H1 (cell line): ENCODE results near the gene DTNB. TPM values are rescaled to one million over a fixed set of nuclear protein-coding genes. Genes with fewer than 3 reads are reported as not detected.

Experiments
- CTCF ChIA-PET: fragments of 300-600 bp; sonication (Branson Sonifier 250); formaldehyde crosslinking; loops from one replicate; lab custom pipeline; 2021; ENCODE audit not compliant: partially characterized antibody; lab: Charles Lee
- POLR2A ChIA-PET: fragments of 300-600 bp; sonication (Branson Sonifier 250); formaldehyde crosslinking; loops from one replicate; lab custom pipeline; 2021; ENCODE audit warnings: inconsistent platforms; ENCODE audit not compliant: partially characterized antibody; lab: Charles Lee
- DNase-seq, 2 experiments: peaks; one replicate each; pipeline versions ENCODE4 v3.0.0 to v3.0.0-alpha.2; 2010 to 2022; ENCODE audit warnings: low spot score in 2 of 2, low read depth in 1 of 2, mixed read lengths in 1 of 2
- FAIRE-seq: peaks from 2 replicates; lab custom pipeline; 2011; peaks lifted over from hg19 to GRCh38; lab: Jason Lieb, UNC
- H2AFZ ChIP-seq: 2 replicates; pipeline ENCODE4 v1.8.1; 2012; ENCODE audit warnings: low read length, inconsistent platforms
- H2AK5ac ChIP-seq: 2 replicates; pipeline ENCODE4 v1.6.1; 2013; ENCODE audit warnings: low read depth, low read length
- H2BK120ac ChIP-seq: replicated peaks from 2 replicates; pipeline ENCODE3; 2013; ENCODE audit warnings: low read depth, low read length, inconsistent platforms
- H2BK12ac ChIP-seq: 2 replicates; pipeline ENCODE4 v1.6.1; 2013; ENCODE audit warnings: low read depth, low read length
- H2BK15ac ChIP-seq: 2 replicates; pipeline ENCODE4 v1.6.1; 2013; ENCODE audit warnings: low read length
- H2BK20ac ChIP-seq: 2 replicates; pipeline ENCODE4 v1.6.1; 2013; ENCODE audit warnings: low read length
- H2BK5ac ChIP-seq: 2 replicates; pipeline ENCODE4 v1.6.1; 2013; ENCODE audit warnings: low read depth, low read length
- H3K14ac ChIP-seq: 2 replicates; pipeline ENCODE4 v1.6.1; 2013; ENCODE audit warnings: inconsistent platforms; ENCODE audit not compliant: insufficient read length
- H3K18ac ChIP-seq: 2 replicates; pipeline ENCODE4 v1.6.1; 2013; ENCODE audit warnings: low read length; ENCODE audit errors: extremely low read depth
- H3K23ac ChIP-seq: 2 replicates; pipeline ENCODE4 v1.6.1; 2013; ENCODE audit warnings: inconsistent platforms; ENCODE audit not compliant: insufficient read length
- H3K23me2 ChIP-seq: 2 replicates; pipeline ENCODE4 v1.6.1; 2013; ENCODE audit warnings: low read depth, low read length
- H3K27ac ChIP-seq: 2 replicates; pipeline ENCODE4 v1.6.1; 2011; ENCODE audit warnings: low read depth, low read length, inconsistent platforms
- H3K27me3 ChIP-seq, 4 experiments: replicated peaks in 1 of 4; 1 replicate in 1 of 4; 2 replicates in 3 of 4; pipeline versions ENCODE4 v1.6.1 to v1.8.1; 2011 to 2013; ENCODE audit warnings: low read length in 3 of 4, mild to moderate bottlenecking in 3 of 4, inconsistent platforms in 2 of 4, mixed read lengths in 2 of 4, moderate library complexity in 1 of 4; ENCODE audit not compliant: control insufficient read depth in 3 of 4, insufficient read depth in 3 of 4; ENCODE audit errors: extremely low read depth in 1 of 4
- H3K36me3 ChIP-seq, 4 experiments: 2 replicates each; pipeline versions ENCODE4 v1.6.1 to v1.8.1; 2011 to 2013; ENCODE audit warnings: mild to moderate bottlenecking in 4 of 4, low read length in 3 of 4, moderate library complexity in 2 of 4, control low read depth in 1 of 4, inconsistent platforms in 1 of 4; ENCODE audit not compliant: insufficient read depth in 4 of 4, control insufficient read depth in 2 of 4
- H3K4ac ChIP-seq: replicated peaks from 2 replicates; pipeline ENCODE3; 2013; ENCODE audit warnings: low read length, low read depth, mixed read lengths, inconsistent platforms; ENCODE audit not compliant: insufficient read length
- H3K4me1 ChIP-seq, 4 experiments: replicated peaks in 1 of 4; 1 replicate in 1 of 4; 2 replicates in 3 of 4; pipeline versions ENCODE4 v1.6.1 to v1.8.1; 2011 to 2013; ENCODE audit warnings: low read length in 3 of 4, inconsistent platforms in 2 of 4, mixed read lengths in 1 of 4; ENCODE audit not compliant: insufficient read depth in 4 of 4, control insufficient read depth in 3 of 4
- H3K4me2 ChIP-seq, 2 experiments: 2 replicates each; pipeline versions ENCODE4 v1.6.1 to v1.8.1; 2011 to 2013; ENCODE audit warnings: low read depth in 2 of 2, low read length in 2 of 2, control low read depth in 1 of 2, inconsistent platforms in 1 of 2, mild to moderate bottlenecking in 1 of 2; ENCODE audit not compliant: insufficient read depth in 1 of 2
- H3K4me3 ChIP-seq, 4 experiments: fragments of 200-600, 300-600 bp in 1 of 4; sonication (generic), shearing (Covaris generic), sonication (Bioruptor Twin) in 1 of 4; 2 replicates each; pipeline versions ENCODE4 v1.5.1 to v1.8.1; 2011 to 2016; ENCODE audit warnings: low read length in 4 of 4, low read depth in 3 of 4, control low read depth in 2 of 4, inconsistent platforms in 2 of 4, mild to moderate bottlenecking in 2 of 4, mixed read lengths in 1 of 4, moderate library complexity in 1 of 4; ENCODE audit not compliant: insufficient read depth in 2 of 4; ENCODE audit errors: extremely low read depth in 1 of 4
- H3K56ac ChIP-seq: replicated peaks from 2 replicates; pipeline ENCODE3; 2013; ENCODE audit warnings: low read depth, mild to moderate bottlenecking, mixed read lengths, low read length, inconsistent platforms; ENCODE audit not compliant: insufficient read length
- H3K79me1 ChIP-seq: 2 replicates; pipeline ENCODE4 v1.6.1; 2013; ENCODE audit warnings: low read depth, low read length, control low read depth
- H3K79me2 ChIP-seq, 2 experiments: 2 replicates each; pipeline versions ENCODE4 v1.6.1 to v1.8.1; 2012 to 2013; ENCODE audit warnings: low read length in 2 of 2, mild to moderate bottlenecking in 2 of 2, inconsistent platforms in 1 of 2; ENCODE audit not compliant: insufficient read depth in 2 of 2, control insufficient read depth in 1 of 2
- H3K9ac ChIP-seq, 4 experiments: replicated peaks in 1 of 4; 1 replicate in 1 of 4; 2 replicates in 3 of 4; pipeline versions ENCODE4 v1.6.1 to v1.8.1; 2011 to 2013; ENCODE audit warnings: low read depth in 3 of 4, low read length in 3 of 4, control low read depth in 2 of 4, mild to moderate bottlenecking in 2 of 4, moderate library complexity in 2 of 4, inconsistent platforms in 1 of 4; ENCODE audit errors: extremely low read depth in 1 of 4
- H3K9me3 ChIP-seq, 2 experiments: 2 replicates each; pipeline versions ENCODE4 v1.6.1 to v1.8.1; 2012 to 2013; ENCODE audit warnings: mild to moderate bottlenecking in 2 of 2, moderate library complexity in 2 of 2, control low read depth in 1 of 2, inconsistent platforms in 1 of 2, low read depth in 1 of 2, low read length in 1 of 2, mixed read lengths in 1 of 2; ENCODE audit not compliant: insufficient read depth in 2 of 2
- H4K20me1 ChIP-seq, 2 experiments: replicated peaks in 1 of 2; 2 replicates each; pipeline versions ENCODE3 to v1.8.1; 2011 to 2013; ENCODE audit warnings: inconsistent platforms in 2 of 2, low read length in 2 of 2, mild to moderate bottlenecking in 1 of 2; ENCODE audit not compliant: insufficient read depth in 2 of 2, control insufficient read depth in 1 of 2
- H4K5ac ChIP-seq: 2 replicates; pipeline ENCODE4 v1.6.1; 2013; ENCODE audit warnings: low read length, low read depth, mixed read lengths, inconsistent platforms; ENCODE audit not compliant: insufficient read length
- H4K8ac ChIP-seq: 2 replicates; pipeline ENCODE4 v1.8.0; 2013; ENCODE audit warnings: mild to moderate bottlenecking, moderate library complexity, low read length, inconsistent platforms; ENCODE audit not compliant: insufficient read depth; ENCODE audit errors: extremely low read depth
- H4K91ac ChIP-seq: replicated peaks from 2 replicates; pipeline ENCODE3; 2013; ENCODE audit warnings: low read length, mixed read lengths, inconsistent platforms; ENCODE audit not compliant: insufficient read length
- ASH2L ChIP-seq: fragments of 200-600, 300-600 bp; sonication (generic); IDR thresholded peaks from one replicate; pipeline ENCODE4 v1.7.1; 2017; ENCODE audit warnings: low read length
- BACH1 ChIP-seq: IDR thresholded peaks from 2 replicates; pipeline ENCODE4 v1.6.1; 2012; ENCODE audit warnings: low read length, improper control_type of control experiment
- BCL11A ChIP-seq, 2 experiments: IDR thresholded peaks; one replicate each; pipeline ENCODE4 v1.6.1; 2011; ENCODE audit warnings: low read depth in 2 of 2, low read length in 2 of 2, mild to moderate bottlenecking in 2 of 2
- BRCA1 ChIP-seq: IDR thresholded peaks from 2 replicates; pipeline ENCODE4 v1.6.1; 2012; ENCODE audit warnings: low read depth, low read length, improper control_type of control experiment
- CEBPB ChIP-seq: IDR thresholded peaks from 2 replicates; pipeline ENCODE4 v1.6.1; 2012; ENCODE audit warnings: low read depth, low read length
- EP300 ChIP-seq, 2 experiments: IDR thresholded peaks; 1 replicate in 1 of 2; 2 replicates in 1 of 2; pipeline ENCODE4 v1.6.1; 2011 to 2012; ENCODE audit warnings: low read depth in 2 of 2, low read length in 2 of 2, mild to moderate bottlenecking in 2 of 2, borderline replicate concordance in 1 of 2, inconsistent platforms in 1 of 2, moderate library complexity in 1 of 2
- SP1 ChIP-seq: IDR thresholded peaks from 2 replicates; pipeline ENCODE4 v1.6.1; 2011; ENCODE audit warnings: low read depth, low read length
- TCF12 ChIP-seq: IDR thresholded peaks from 2 replicates; pipeline ENCODE4 v1.6.1; 2011; ENCODE audit warnings: low read depth, mild to moderate bottlenecking, low read length
- WGBS, 2 experiments: shearing (Covaris generic) in 1 of 2; methylation state at CpG; one replicate each; pipeline versions ENCODE4 v1.1.6 to v1.1.7; 2013 to 2015; ENCODE audit warnings: low lambda C conversion rate in 2 of 2, mixed read lengths in 2 of 2, inconsistent platforms in 1 of 2, low coverage in 1 of 2, missing lambda C conversion rate in 1 of 2; ENCODE audit not compliant: insufficient replicate concordance in 2 of 2, insufficient coverage in 1 of 2, insufficient read length in 1 of 2; ENCODE audit errors: extremely low coverage in 1 of 2, missing lambda C conversion rate in 1 of 2; 5-methylcytosine and 5-hydroxymethylcytosine counted together
- polyA plus RNA-seq, 7 experiments: library from polyadenylated mRNA; depleted of rRNA in 3 of 7; stranded (reverse) in 5 of 7; unstranded in 2 of 7; fragments of >200 nt in 5 of 7; fragments of 200-250 nt in 2 of 7; gene quantifications; 1 replicate in 5 of 7; 2 replicates in 1 of 7; 4 replicates in 1 of 7; pipeline versions ENCODE4 v1.2.1 to v1.2.3, GENCODE V29; 2011 to 2013; ENCODE audit warnings: missing spikeins in 2 of 7, mixed read lengths in 2 of 7
- total RNA-seq: library from RNA; stranded (reverse); fragmentation: NEBNext Ultra II Directional; extraction: Animal tissue kit (Norgen Biotek cat#: 25700); gene quantifications from 2 replicates; pipeline ENCODE4 v1.2.1, GENCODE V29; 2021
- TF ChIP-seq, protein P1 (sequence below): IDR thresholded peaks from 2 replicates; pipeline ENCODE4 v1.6.1; 2012; ENCODE audit warnings: inconsistent platforms
- TF ChIP-seq, protein P2 (sequence below), 3 experiments: IDR thresholded peaks; 1 replicate in 2 of 3; 2 replicates in 1 of 3; pipeline versions ENCODE4 v1.5.1 to v1.6.1; 2011; ENCODE audit warnings: low read length in 3 of 3, mild to moderate bottlenecking in 3 of 3, inconsistent platforms in 2 of 3, low read depth in 1 of 3, moderate library complexity in 1 of 3; ENCODE audit not compliant: insufficient read depth in 1 of 3; ENCODE audit errors: control extremely low read depth in 1 of 3

DTNB gene
- total and polyA plus RNA-seq, 2 of the 8 experiments (the other 6 are each of a cell fraction or from before 2014, with no cell fraction given): 39.6 to 49.5 TPM

DNA sequence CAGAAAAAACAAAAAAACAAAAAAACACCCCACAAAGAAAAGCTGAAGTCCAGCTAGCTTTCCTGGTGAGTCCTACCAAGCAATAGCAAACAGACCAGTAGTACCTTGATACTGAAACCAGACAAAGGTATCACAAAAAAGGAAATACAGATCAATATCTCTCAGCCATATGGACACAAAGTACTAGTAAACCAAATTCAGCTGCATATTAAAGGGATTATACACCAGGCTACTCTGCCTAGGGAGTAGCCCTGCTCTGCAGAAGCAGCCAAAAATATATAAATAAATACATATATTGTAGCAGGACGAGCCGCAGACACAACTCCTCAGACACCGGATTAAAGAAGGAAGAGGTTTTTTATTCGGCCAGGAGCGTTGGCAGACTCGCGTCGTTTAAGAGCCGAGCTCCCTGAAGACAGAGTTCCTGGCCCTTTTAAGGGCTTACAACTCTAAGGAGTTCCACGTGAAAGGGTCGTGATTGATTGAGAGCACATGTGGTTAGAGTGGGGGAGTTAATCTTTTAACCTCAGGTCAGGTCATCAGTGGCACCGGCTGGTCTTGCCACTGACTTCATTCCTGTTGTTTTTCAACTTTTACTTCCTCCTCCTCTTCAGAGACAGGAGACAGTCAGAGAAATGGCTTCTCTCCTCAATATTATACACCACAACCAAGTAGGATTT lies 38.4 kb upstream of the DTNB start:
- H3K14ac ChIP-seq: no peak overlapping the region
- H3K23ac ChIP-seq: no peak overlapping the region
- H3K27me3 ChIP-seq: no peaks in the 10 kb centered on the region
- no peak overlapping the region for H2BK120ac ChIP-seq
- H2BK20ac ChIP-seq: no peak overlapping the region
- WGBS, 2 experiments: 86% methylated on average over 12 of the region's 12 CpGs; no CpG with 5 or more reads in 1 of the 2 experiments
- H3K36me3 ChIP-seq: no peaks in the 10 kb centered on the region
- no peak for DNase-seq
- H3K4me3 ChIP-seq: no peak overlapping the region
- no peak overlapping the region for H2BK5ac ChIP-seq
- no peak overlapping the region for H4K5ac ChIP-seq
- ChIA-PET POLR2A (interaction anchor here (0.6 kb wide), 1 partner anchor 306 kb away, joined by 3 read pairs; no protein-coding TSS in a partner anchor), CTCF (interaction anchor here (5.2 kb wide), 1 partner anchor 12 kb away, joined by 46 read pairs; no protein-coding TSS in a partner anchor)
- no peaks in the 10 kb centered on the region for H3K79me2 ChIP-seq
- no peak overlapping the region for H3K18ac ChIP-seq
- no peaks in the 10 kb centered on the region for H3K9me3 ChIP-seq
- no peaks in the 10 kb centered on the region for H3K79me1 ChIP-seq
- no peak for TF ChIP-seq BCL11A (IDR thresholded peaks at IDR 0.05; ENCODE audit: low read depth in 2 of 2, low read length in 2 of 2)
- TF ChIP-seq SP1: no peak
- no peak for TF ChIP-seq CEBPB
- no peak for TF ChIP-seq EP300 (IDR thresholded peaks at IDR 0.05; ENCODE audit: borderline replicate concordance in 1 of 2, low read depth in 2 of 2, low read length in 2 of 2)
- no peak for TF ChIP-seq BACH1
- TF ChIP-seq, protein P1, sequence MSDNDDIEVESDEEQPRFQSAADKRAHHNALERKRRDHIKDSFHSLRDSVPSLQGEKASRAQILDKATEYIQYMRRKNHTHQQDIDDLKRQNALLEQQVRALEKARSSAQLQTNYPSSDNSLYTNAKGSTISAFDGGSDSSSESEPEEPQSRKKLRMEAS: no peak
- no peak for TF ChIP-seq TCF12
- no peak for TF ChIP-seq BRCA1
- TF ChIP-seq, protein P2, sequence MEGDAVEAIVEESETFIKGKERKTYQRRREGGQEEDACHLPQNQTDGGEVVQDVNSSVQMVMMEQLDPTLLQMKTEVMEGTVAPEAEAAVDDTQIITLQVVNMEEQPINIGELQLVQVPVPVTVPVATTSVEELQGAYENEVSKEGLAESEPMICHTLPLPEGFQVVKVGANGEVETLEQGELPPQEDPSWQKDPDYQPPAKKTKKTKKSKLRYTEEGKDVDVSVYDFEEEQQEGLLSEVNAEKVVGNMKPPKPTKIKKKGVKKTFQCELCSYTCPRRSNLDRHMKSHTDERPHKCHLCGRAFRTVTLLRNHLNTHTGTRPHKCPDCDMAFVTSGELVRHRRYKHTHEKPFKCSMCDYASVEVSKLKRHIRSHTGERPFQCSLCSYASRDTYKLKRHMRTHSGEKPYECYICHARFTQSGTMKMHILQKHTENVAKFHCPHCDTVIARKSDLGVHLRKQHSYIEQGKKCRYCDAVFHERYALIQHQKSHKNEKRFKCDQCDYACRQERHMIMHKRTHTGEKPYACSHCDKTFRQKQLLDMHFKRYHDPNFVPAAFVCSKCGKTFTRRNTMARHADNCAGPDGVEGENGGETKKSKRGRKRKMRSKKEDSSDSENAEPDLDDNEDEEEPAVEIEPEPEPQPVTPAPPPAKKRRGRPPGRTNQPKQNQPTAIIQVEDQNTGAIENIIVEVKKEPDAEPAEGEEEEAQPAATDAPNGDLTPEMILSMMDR (IDR thresholded peaks at IDR 0.05; ENCODE audit: control extremely low read depth in 1 of 3, insufficient read depth in 1 of 3, low read depth in 1 of 3, low read length in 3 of 3): no peak
- no peak for TF ChIP-seq ASH2L
- no peak for FAIRE-seq
- H4K8ac ChIP-seq: no peak overlapping the region
- H3K23me2 ChIP-seq: no peaks in the 10 kb centered on the region
- H2BK12ac ChIP-seq: no peak overlapping the region
- no peak overlapping the region for H2BK15ac ChIP-seq
- H2AFZ ChIP-seq: no peak overlapping the region
- H3K56ac ChIP-seq: no peak overlapping the region
- no peak overlapping the region for H3K4ac ChIP-seq
- H3K4me1 ChIP-seq: no peaks in the 10 kb centered on the region
- no peak overlapping the region for H2AK5ac ChIP-seq
- no peak overlapping the region for H3K4me2 ChIP-seq
- H4K91ac ChIP-seq: no peak overlapping the region
- H3K9ac ChIP-seq: no peak overlapping the region
- H4K20me1 ChIP-seq: no peaks in the 10 kb centered on the region
- no peak overlapping the region for H3K27ac ChIP-seq
